Muscle layer of duodenum (tissue), 2 donors: ENCODE results near the gene VPS13D.
"Not testable (repeated sequence)": the region's sequence is repeated elsewhere in the genome, so short reads cannot be mapped to it uniquely, and the experiment has no call there.

Source experiments
- H3K27ac ChIP-seq: one replicate; pipeline ENCODE4 v1.7.0; 2013; ENCODE audit warnings: mild to moderate bottlenecking, low read length
- H3K27me3 ChIP-seq: one replicate; pipeline ENCODE4 v1.7.0; 2013; ENCODE audit warnings: low read depth, mild to moderate bottlenecking, control low read depth, low read length
- H3K36me3 ChIP-seq, 2 donors: one replicate each; pipeline ENCODE4 v1.7.0; 2013; ENCODE audit warnings: low read length in 2 of 2, control low read depth in 1 of 2, mild to moderate bottlenecking in 1 of 2; ENCODE audit not compliant: insufficient read depth in 2 of 2, control insufficient read depth in 1 of 2
- H3K4me1 ChIP-seq, 2 donors: one replicate each; pipeline ENCODE4 v1.7.0; 2013; ENCODE audit warnings: low read length in 2 of 2, mild to moderate bottlenecking in 2 of 2, control low read depth in 1 of 2, moderate library complexity in 1 of 2; ENCODE audit not compliant: insufficient read depth in 2 of 2, control insufficient read depth in 1 of 2
- H3K4me3 ChIP-seq, 2 donors: one replicate each; pipeline ENCODE4 v1.7.0; 2013; ENCODE audit warnings: low read length in 2 of 2, low read depth in 1 of 2, mild to moderate bottlenecking in 1 of 2
- H3K9me3 ChIP-seq, 2 donors: one replicate each; pipeline ENCODE4 v1.7.0; 2013; ENCODE audit warnings: low read length in 2 of 2, control low read depth in 1 of 2, mild to moderate bottlenecking in 1 of 2; ENCODE audit not compliant: control insufficient read depth in 1 of 2
- donor health status: healthy.

VPS13D gene

GRCh38 chr1:12447307-12447706 is 217.5 kb downstream of the VPS13D start:
- peak overlapping the region; percentile 52 for H3K27ac ChIP-seq
- peaks cover 18 to 42% of the 10 kb centered on the region in 2 donors for H3K4me1 ChIP-seq
- no peak overlapping the region for H3K4me3 ChIP-seq

GRCh38 chr1:12447849-12448312 is 218.1 kb downstream of the VPS13D start:
- Histone ChIP-seq H3K4me3 (no peak overlapping the region), H3K4me1 (peaks cover 18 to 42% of the 10 kb centered on the region in 2 donors), H3K27me3 (no peaks in the 10 kb centered on the region), H3K36me3 (no peaks in the 10 kb centered on the region), H3K9me3 (no peaks in the 10 kb centered on the region), H3K27ac (peak overlapping the region; percentile 52)

More at GRCh38 chr1:12447307-12447706, 217.5 kb downstream of the VPS13D start:
- no peaks in the 10 kb centered on the region for H3K27me3 ChIP-seq
- no peaks in the 10 kb centered on the region for H3K9me3 ChIP-seq
- no peaks in the 10 kb centered on the region for H3K36me3 ChIP-seq

GRCh38 chr1:12448746-12449177 is 218.9 kb downstream of the VPS13D start:
- H3K4me1 ChIP-seq: peaks cover 22 to 50% of the 10 kb centered on the region in 2 donors

GRCh38 chr1:12450090-12450755 is 220.4 kb downstream of the VPS13D start:
- no peaks in the 10 kb centered on the region for H3K9me3 ChIP-seq
- H3K36me3 ChIP-seq: no peaks in the 10 kb centered on the region
- H3K27ac ChIP-seq: peak overlapping the region; percentile 14
- H3K27me3 ChIP-seq: no peaks in the 10 kb centered on the region
- peaks cover 37 to 59% of the 10 kb centered on the region in 2 donors for H3K4me1 ChIP-seq
- no peak overlapping the region for H3K4me3 ChIP-seq

More at GRCh38 chr1:12448746-12449177, 218.9 kb downstream of the VPS13D start:
- peak overlapping the region; percentile 52 for H3K27ac ChIP-seq
- peak overlapping the region in 1 of 2 donors; percentile 3 for H3K4me3 ChIP-seq
- H3K27me3 ChIP-seq: no peaks in the 10 kb centered on the region
- H3K36me3 ChIP-seq: no peaks in the 10 kb centered on the region
- H3K9me3 ChIP-seq: no peaks in the 10 kb centered on the region

GRCh38 chr1:12450756-12451559 is 221.1 kb downstream of the VPS13D start:
- Histone ChIP-seq H3K36me3 (no peaks in the 10 kb centered on the region), H3K9me3 (no peaks in the 10 kb centered on the region), H3K4me1 (peaks cover 37 to 59% of the 10 kb centered on the region in 2 donors), H3K27me3 (no peaks in the 10 kb centered on the region), H3K4me3 (no peak overlapping the region), H3K27ac (peak overlapping the region; percentile 14)

GRCh38 chr1:12451560-12451900 is 221.7 kb downstream of the VPS13D start:
- H3K27ac ChIP-seq: no peak overlapping the region
- no peaks in the 10 kb centered on the region for H3K27me3 ChIP-seq
- no peaks in the 10 kb centered on the region for H3K9me3 ChIP-seq
- H3K36me3 ChIP-seq: no peaks in the 10 kb centered on the region
- H3K4me3 ChIP-seq: no peak overlapping the region
- H3K4me1 ChIP-seq: peaks cover 37 to 59% of the 10 kb centered on the region in 2 donors

- no peaks in the 10 kb centered on the region for H3K27me3 ChIP-seq
- H3K4me1 ChIP-seq: peaks cover 32 to 61% of the 10 kb centered on the region in 2 donors
- H3K9me3 ChIP-seq: no peaks in the 10 kb centered on the region
- no peak overlapping the region for H3K27ac ChIP-seq
- H3K4me3 ChIP-seq: no peak overlapping the region
- peaks cover 0 to 4% of the 10 kb centered on the region in 2 donors for H3K36me3 ChIP-seq
Observed at GRCh38 chr1:12452262-12452661, 222.4 kb downstream of the VPS13D start.

- H3K27me3 ChIP-seq: no peaks in the 10 kb centered on the region
- peak overlapping the region; percentile 36 for H3K27ac ChIP-seq
- no peaks in the 10 kb centered on the region for H3K9me3 ChIP-seq
- peaks cover 25 to 58% of the 10 kb centered on the region in 2 donors for H3K4me1 ChIP-seq
- H3K4me3 ChIP-seq: no peak overlapping the region
- peaks cover 0 to 6% of the 10 kb centered on the region in 2 donors for H3K36me3 ChIP-seq
Observed at GRCh38 chr1:12453400-12454343, 223.8 kb downstream of the VPS13D start.

- no peak overlapping the region for H3K4me3 ChIP-seq
- H3K9me3 ChIP-seq: no peaks in the 10 kb centered on the region
- peaks cover 19 to 50% of the 10 kb centered on the region in 2 donors for H3K4me1 ChIP-seq
- H3K27me3 ChIP-seq: no peaks in the 10 kb centered on the region
- H3K36me3 ChIP-seq: peaks cover 0 to 6% of the 10 kb centered on the region in 2 donors
- H3K27ac ChIP-seq: peak overlapping the region; percentile 36
Observed at GRCh38 chr1:12454406-12455391, 224.9 kb downstream of the VPS13D start.

- peaks cover 24 to 49% of the 10 kb centered on the region in 2 donors for H3K4me1 ChIP-seq
- not testable (repeated sequence) for H3K36me3 ChIP-seq, H3K27ac ChIP-seq, H3K9me3 ChIP-seq, H3K27me3 ChIP-seq, H3K4me3 ChIP-seq
Observed at GRCh38 chr1:12456081-12456480, 226.3 kb downstream of the VPS13D start.
